Prostate gland (tissue), 2 donors: ENCODE measurements around the gene TMEM186.

Experiments used
- CTCF ChIP-seq, 4 experiments: fragments of 200-600 bp in 2 of 4; fragments of 450-650 bp in 2 of 4; sonication (generic) in 2 of 4; IDR thresholded peaks; 1 replicate in 3 of 4; 2 replicates in 1 of 4; pipeline ENCODE4 v1.5.1; 2016 to 2019; ENCODE audit warnings: antibody characterized with exemption in 4 of 4, mild to moderate bottlenecking in 2 of 4, moderate library complexity in 2 of 4
- POLR2AphosphoS5 ChIP-seq: sonication (generic); formaldehyde crosslinking; IDR thresholded peaks from one replicate; pipeline ENCODE4 v1.6.1; 2017; ENCODE audit warnings: antibody characterized with exemption

- no peak for TF ChIP-seq CTCF (IDR thresholded peaks at IDR 0.05)
- no peak for TF ChIP-seq POLR2AphosphoS5
These were observed 25.0 kb upstream of the TMEM186 start for GRCh38 chr16:8822403-8822802.
